Measurements from ENCODE around the gene OBP2A.

The OBP2A gene

GRCh38 chr9:135530146-135530545, 15.8 kb upstream of the OBP2A start:
- Histone ChIP-seq H3K9me2 (replicated peaks; ENCODE audit: insufficient read depth, low read length) (no peaks in the 10 kb centered on the region), H3K9me3 (replicated peaks; ENCODE audit: insufficient read depth, low read length) (no peaks in the 10 kb centered on the region; the same call in 1 of the 2 replicates), H3K27ac (ENCODE audit: low read length) (no peak overlapping the region), H2AFZ (ENCODE audit: low read length) (no peak overlapping the region), H3K4me3 (ENCODE audit: low read length) (no peak overlapping the region), H3K9ac (ENCODE audit: low read length) (no peak overlapping the region), H4K20me1 (ENCODE audit: insufficient read depth, low read length) (no peaks in the 10 kb centered on the region), H3K79me2 (ENCODE audit: low read length) (no peaks in the 10 kb centered on the region), H3K36me3 (replicated peaks; ENCODE audit: insufficient read depth, low read length) (no peaks in the 10 kb centered on the region), H3K4me1 (ENCODE audit: low read length) (no peaks in the 10 kb centered on the region), H3K4me2 (ENCODE audit: low read depth, low read length) (no peak overlapping the region), H3F3A (ENCODE audit: insufficient read depth, low read length) (no peaks in the 10 kb centered on the region), H3K27me3 (replicated peaks; ENCODE audit: insufficient read depth, low read length) (no peaks in the 10 kb centered on the region)
- no peak for TF ChIP-seq EZH2phosphoT487 (IDR thresholded peaks at IDR 0.05; ENCODE audit: low read length)
- TF ChIP-seq EZH2 (optimal IDR thresholded peaks at IDR 0.05; ENCODE audit: low read depth, low read length) = no peak
- TF ChIP-seq CTCF (IDR thresholded peaks at IDR 0.05; ENCODE audit: low read length) = no peak
- DNase-seq = no peak

GRCh38 chr9:135531096-135531495, 14.8 kb upstream of the OBP2A start:
- Histone ChIP-seq H3K4me3 (ENCODE audit: low read length) (no peak overlapping the region), H2AFZ (ENCODE audit: low read length) (no peak overlapping the region), H3K4me1 (ENCODE audit: low read length) (peaks cover 1% of the 10 kb centered on the region; the same call in 1 of the 2 replicates), H3K79me2 (ENCODE audit: low read length) (no peaks in the 10 kb centered on the region), H3F3A (ENCODE audit: insufficient read depth, low read length) (no peaks in the 10 kb centered on the region), H3K4me2 (ENCODE audit: low read depth, low read length) (no peak overlapping the region), H3K9me2 (replicated peaks; ENCODE audit: insufficient read depth, low read length) (no peaks in the 10 kb centered on the region), H3K9ac (ENCODE audit: low read length) (no peak overlapping the region), H3K27me3 (replicated peaks; ENCODE audit: insufficient read depth, low read length) (no peaks in the 10 kb centered on the region), H3K36me3 (replicated peaks; ENCODE audit: insufficient read depth, low read length) (no peaks in the 10 kb centered on the region), H3K27ac (ENCODE audit: low read length) (no peak overlapping the region), H4K20me1 (ENCODE audit: insufficient read depth, low read length) (no peaks in the 10 kb centered on the region), H3K9me3 (replicated peaks; ENCODE audit: insufficient read depth, low read length) (no peaks in the 10 kb centered on the region; the same call in 1 of the 2 replicates)
- DNase-seq = no peak
- TF ChIP-seq EZH2 (optimal IDR thresholded peaks at IDR 0.05; ENCODE audit: low read depth, low read length) = no peak
- TF ChIP-seq CTCF (IDR thresholded peaks at IDR 0.05; ENCODE audit: low read length) = no peak
- no peak for TF ChIP-seq EZH2phosphoT487 (IDR thresholded peaks at IDR 0.05; ENCODE audit: low read length)

- Histone ChIP-seq H3K27me3 (replicated peaks; ENCODE audit: insufficient read depth, low read length) (peaks cover 4% of the 10 kb centered on the region), H3K4me3 (ENCODE audit: low read length) (no peak overlapping the region), H3K4me2 (ENCODE audit: low read depth, low read length) (no peak overlapping the region), H3K9me3 (replicated peaks; ENCODE audit: insufficient read depth, low read length) (no peaks in the 10 kb centered on the region; the same call in 1 of the 2 replicates), H3K9ac (ENCODE audit: low read length) (no peak overlapping the region), H3F3A (ENCODE audit: insufficient read depth, low read length) (no peaks in the 10 kb centered on the region), H4K20me1 (ENCODE audit: insufficient read depth, low read length) (no peaks in the 10 kb centered on the region), H3K4me1 (ENCODE audit: low read length) (peaks cover 6% of the 10 kb centered on the region; the same call in 1 of the 2 replicates), H3K9me2 (replicated peaks; ENCODE audit: insufficient read depth, low read length) (no peaks in the 10 kb centered on the region), H3K79me2 (ENCODE audit: low read length) (no peaks in the 10 kb centered on the region), H3K27ac (ENCODE audit: low read length) (no peak overlapping the region), H3K36me3 (replicated peaks; ENCODE audit: insufficient read depth, low read length) (no peaks in the 10 kb centered on the region), H2AFZ (ENCODE audit: low read length) (no peak overlapping the region)
- no peak for TF ChIP-seq CTCF (IDR thresholded peaks at IDR 0.05; ENCODE audit: low read length)
- no peak for TF ChIP-seq EZH2 (optimal IDR thresholded peaks at IDR 0.05; ENCODE audit: low read depth, low read length)
- no peak for TF ChIP-seq EZH2phosphoT487 (IDR thresholded peaks at IDR 0.05; ENCODE audit: low read length)
- DNase-seq = no peak
These were observed 12.8 kb upstream of the OBP2A start for GRCh38 chr9:135533113-135533512.
